CD4-positive, alpha-beta T cell treated with Interleukin-17A for 1 hour (primary cell): ENCODE measurements around the gene RGS7.

Experiments used
- DNase-seq: peaks from one replicate; pipeline ENCODE4 v3.0.0-alpha.2; 2020

The RGS7 gene

GRCh38 chr1:241356519-241357365 lies at the start of gene RGS7:
Gene RGS7, minus strand, starts transcription at chr1:241357205.
- DNase-seq: no peak

- DNase-seq: no peak
These were observed 49.4 kb upstream of the RGS7 start for GRCh38 chr1:241406421-241406820.

- DNase-seq: no peak
These were observed 44.2 kb upstream of the RGS7 start for GRCh38 chr1:241401156-241401555.

- no peak for DNase-seq
These were observed 40.0 kb upstream of the RGS7 start for GRCh38 chr1:241396747-241397681.

- DNase-seq: no peak
These were observed 35.1 kb upstream of the RGS7 start for GRCh38 chr1:241391926-241392710.

GRCh38 chr1:241390526-241390925 lies 33.5 kb upstream of the RGS7 start:
- DNase-seq: no peak

- DNase-seq: no peak
These were observed 32.4 kb upstream of the RGS7 start for GRCh38 chr1:241389400-241389799.

GRCh38 chr1:241387216-241387615 lies 30.2 kb upstream of the RGS7 start:
- DNase-seq: no peak

GRCh38 chr1:241376701-241377100 lies 19.7 kb upstream of the RGS7 start:
- no peak for DNase-seq

- DNase-seq: no peak
These were observed 18.9 kb upstream of the RGS7 start for GRCh38 chr1:241375886-241376285.

- DNase-seq: no peak
These were observed 9.2 kb upstream of the RGS7 start for GRCh38 chr1:241366196-241366595.

- DNase-seq: no peak
These were observed 5.3 kb upstream of the RGS7 start for GRCh38 chr1:241362350-241362749.

GRCh38 chr1:241357366-241358340 lies 648 bp upstream of the RGS7 start:
- no peak for DNase-seq

GRCh38 chr1:241356187-241356518 lies 852 bp downstream of the RGS7 start:
- DNase-seq: no peak

GRCh38 chr1:241355311-241356010 lies 1.5 kb downstream of the RGS7 start:
- no peak for DNase-seq

- DNase-seq: no peak
These were observed 4.6 kb downstream of the RGS7 start for GRCh38 chr1:241352401-241352800.

- DNase-seq: no peak
These were observed 5.2 kb downstream of the RGS7 start for GRCh38 chr1:241351841-241352240.

- DNase-seq: no peak
These were observed 13.0 kb downstream of the RGS7 start for GRCh38 chr1:241343956-241344355.

- no peak for DNase-seq
These were observed 20.7 kb downstream of the RGS7 start for GRCh38 chr1:241336335-241336734.

- DNase-seq: no peak
These were observed 24.0 kb downstream of the RGS7 start for GRCh38 chr1:241332987-241333386.

- no peak for DNase-seq
These were observed 25.0 kb downstream of the RGS7 start for GRCh38 chr1:241332037-241332409.
